K562 (cell line): ENCODE measurements around the gene COX14. TPM values are rescaled to one million over a fixed set of nuclear protein-coding genes. Genes with fewer than 3 reads are reported as not detected.

Experiments used
- MCM3 ChIP-seq: fragments of 450-650 bp; IDR thresholded peaks from 2 replicates; pipeline ENCODE4 v1.6.1; 2016
- MLX ChIP-seq, 2 experiments: fragments of 450-650 bp in 1 of 2; sonication (generic) in 1 of 2; formaldehyde crosslinking; conservative IDR thresholded peaks; 2 replicates each; pipeline versions ENCODE4 v1.4.0 to v1.8.1; 2020 to 2022; ENCODE audit warnings: mild to moderate bottlenecking in 1 of 2, missing genetic modification reagents in 1 of 2
- ZBTB40 ChIP-seq, 2 experiments: fragments of 450-650 bp in 1 of 2; sonication (generic) in 1 of 2; formaldehyde crosslinking in 1 of 2; IDR thresholded peaks; 2 replicates each; pipeline versions ENCODE4 v1.7.1 to v1.9.0; 2016 to 2022; ENCODE audit warnings: inconsistent platforms in 1 of 2, mild to moderate bottlenecking in 1 of 2, missing genetic modification reagents in 1 of 2
- polyA plus RNA-seq, 8 experiments: library from polyadenylated mRNA; depleted of rRNA in 4 of 8; stranded (reverse) in 5 of 8; unstranded in 3 of 8; fragments of >200 nt; fragmentation: Nextera tagmentation in 2 of 8; fragmentation: Illumina TruSeq in 1 of 8; extraction: Ambion mirVana in 2 of 8; extraction: Trizol in 1 of 8; gene quantifications; 2 replicates each; pipeline versions ENCODE4 v1.2.1 to v1.2.3, GENCODE V29; 2011 to 2014; ENCODE audit warnings: inconsistent platforms in 1 of 8, missing spikeins in 1 of 8
- total RNA-seq, 7 experiments: library from RNA; depleted of rRNA in 6 of 7; stranded (reverse); fragments of >200 nt in 6 of 7; fragmentation: Illumina TruSeq in 2 of 7; extraction: Trizol in 2 of 7; gene quantifications; 2 replicates each; pipeline versions ENCODE4 v1.2.1 to v1.2.3, GENCODE V29; 2011 to 2021; ENCODE audit warnings: low replicate concordance in 1 of 7

COX14 gene
- total and polyA plus RNA-seq, 9 of the 15 experiments (the other 6 are each of a cell fraction or from before 2014, with no cell fraction given): 44.4 to 269 (median 53.4) TPM

GRCh38 chr12:50078281-50078680, 33.8 kb upstream of the COX14 start (continued):
- TF ChIP-seq ZBTB40 (IDR thresholded peaks at IDR 0.05) (no peak), ZBTB40 (CRISPR knock-in tag; IDR thresholded peaks at IDR 0.05) (no peak), MCM3 (no peak), MLX (CRISPR knock-in tag; conservative IDR thresholded peaks at IDR 0.05) (no peak)
